Spleen (tissue), 11 donors: ENCODE measurements around the gene FOXP1. TPM values are rescaled to one million over a fixed set of nuclear protein-coding genes. Genes with fewer than 3 reads are reported as not detected.

ENCODE experiments used
- DNase-seq: peaks from one replicate; pipeline ENCODE4 v3.0.0-alpha.2; 2020
- H3K27ac ChIP-seq, 8 donors: fragments of 200-600 bp; sonication (generic) in 7 of 8; 1 replicate in 4 of 8; 2 replicates in 4 of 8; pipeline versions ENCODE4 v1.5.0 to v1.8.0; 2016 to 2021; ENCODE audit warnings: inconsistent platforms in 4 of 8, mild to moderate bottlenecking in 4 of 8, moderate library complexity in 1 of 8
- H3K27me3 ChIP-seq, 7 donors: fragments of 200-600 bp; sonication (generic) in 6 of 7; replicated peaks in 1 of 7; 1 replicate in 4 of 7; 2 replicates in 3 of 7; pipeline versions ENCODE4 v1.5.0 to v1.8.0; 2016 to 2021; ENCODE audit warnings: inconsistent platforms in 3 of 7, mild to moderate bottlenecking in 1 of 7
- H3K36me3 ChIP-seq, 6 donors: fragments of 200-600 bp; sonication (generic) in 5 of 6; 1 replicate in 4 of 6; 2 replicates in 2 of 6; pipeline versions ENCODE4 v1.5.0 to v1.8.0; 2016 to 2021; ENCODE audit warnings: inconsistent platforms in 2 of 6
- H3K4me1 ChIP-seq, 6 donors: fragments of 200-600 bp; sonication (generic) in 5 of 6; 1 replicate in 3 of 6; 2 replicates in 3 of 6; pipeline versions ENCODE4 v1.5.0 to v1.8.0; 2016 to 2021; ENCODE audit warnings: inconsistent platforms in 3 of 6
- H3K4me3 ChIP-seq, 8 donors: fragments of 200-600 bp; sonication (generic) in 7 of 8; 1 replicate in 4 of 8; 2 replicates in 4 of 8; pipeline versions ENCODE4 v1.5.0 to v1.8.0; 2016 to 2021; ENCODE audit warnings: inconsistent platforms in 4 of 8, mild to moderate bottlenecking in 4 of 8, moderate library complexity in 2 of 8
- H3K9me3 ChIP-seq, 8 donors: fragments of 200-600 bp; sonication (generic) in 7 of 8; 1 replicate in 4 of 8; 2 replicates in 4 of 8; pipeline versions ENCODE4 v1.5.0 to v1.8.0; 2016 to 2021; ENCODE audit warnings: inconsistent platforms in 4 of 8
- POLR2A ChIP-seq, 3 donors: fragments of 450-650 bp; IDR thresholded peaks; one replicate each; pipeline ENCODE4 v1.5.1; 2017; ENCODE audit warnings: antibody characterized with exemption in 3 of 3, mild to moderate bottlenecking in 1 of 3
- POLR2AphosphoS5 ChIP-seq, 3 donors: sonication (generic); formaldehyde crosslinking; IDR thresholded peaks; one replicate each; pipeline ENCODE4 v1.5.1; 2017; ENCODE audit warnings: antibody characterized with exemption in 3 of 3
- WGBS, 5 donors: extraction: QIAGEN DNeasy Blood & Tissue Kit in 3 of 5; methylation state at CpG; one replicate each; pipeline versions ENCODE4 v1.1.5 to v1.1.7; 2013 to 2018; 5-methylcytosine and 5-hydroxymethylcytosine counted together
- intact Hi-C: fragments of 100-400 bp; cut with DNase I; formaldehyde crosslinking; loops from one replicate; pipeline ENCODE4 v1.15.0; 2023; ENCODE audit warnings: low total_unique reads
- polyA plus RNA-seq, 3 donors: library from polyadenylated mRNA; stranded (reverse); fragments of 200-250 nt; gene quantifications; one replicate each; pipeline ENCODE4 v1.2.1, GENCODE V29; 2013
- total RNA-seq, 7 donors: library from RNA; depleted of rRNA in 3 of 7; stranded (reverse); fragments of >200 nt in 3 of 7; fragmentation: NEBNext Ultra II Directional in 4 of 7; extraction: Animal tissue kit (Norgen Biotek cat#: 25700) in 4 of 7; gene quantifications; one replicate each; pipeline versions ENCODE4 v1.1.0 to v1.2.1, GENCODE V29; 2016 to 2021
- TF ChIP-seq, protein P1 (sequence below), 11 experiments: fragments of 200-600 bp in 7 of 11; fragments of 450-650 bp in 4 of 11; sonication (generic) in 4 of 11; IDR thresholded peaks in 8 of 11; conservative IDR thresholded peaks in 3 of 11; 1 replicate in 7 of 11; 2 replicates in 4 of 11; pipeline versions ENCODE4 v1.4.0 to v1.8.0; 2016 to 2021; ENCODE audit warnings: antibody characterized with exemption in 11 of 11, inconsistent platforms in 4 of 11, mild to moderate bottlenecking in 1 of 11
- donor health status: healthy with polysubstance abuse.
- donor health status: DM: no; HTN: no; CAD: no; lungs with moderate emphysema.
- donor health status: DM: no; HTN: no; CAD: no.
- donor health status: Bipolar disorder and iron deficiency.
- donor health status: healthy.
- donor health status: DM: no; HTN: no; CAD: no.
- donor health status: DM: yes; HTN: yes; CAD: no.

Gene FOXP1
- total and polyA plus RNA-seq, 10 donors = 11.1 to 202 (median 153) TPM

DNA sequence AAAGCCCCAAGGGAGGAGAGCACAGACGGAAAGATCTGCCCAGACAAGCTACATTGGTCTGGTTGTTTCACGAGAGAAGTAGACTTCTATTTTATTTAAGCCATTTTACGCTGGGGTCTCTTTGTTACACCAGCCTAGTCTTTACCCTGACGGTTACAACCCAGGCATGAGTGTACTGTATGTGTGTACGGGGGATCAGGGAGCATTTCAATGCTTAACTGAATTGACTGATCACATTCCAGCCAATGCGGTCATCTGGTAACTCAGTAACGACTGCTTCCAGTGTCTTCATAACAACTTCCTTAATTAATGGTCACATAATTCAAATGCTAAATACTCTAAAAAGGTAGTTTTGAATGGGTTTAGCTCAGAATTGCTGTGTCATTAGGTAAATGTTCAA lies 288.6 kb downstream of the FOXP1 start:
- peaks cover 0 to 20% (median 0%) of the 10 kb centered on the region in 6 donors for H3K36me3 ChIP-seq
- intact Hi-C loops = no loop called here
- 85 to 89% (median 88%) methylated on average over 7 of the region's 7 CpGs for WGBS, 5 donors

DNA sequence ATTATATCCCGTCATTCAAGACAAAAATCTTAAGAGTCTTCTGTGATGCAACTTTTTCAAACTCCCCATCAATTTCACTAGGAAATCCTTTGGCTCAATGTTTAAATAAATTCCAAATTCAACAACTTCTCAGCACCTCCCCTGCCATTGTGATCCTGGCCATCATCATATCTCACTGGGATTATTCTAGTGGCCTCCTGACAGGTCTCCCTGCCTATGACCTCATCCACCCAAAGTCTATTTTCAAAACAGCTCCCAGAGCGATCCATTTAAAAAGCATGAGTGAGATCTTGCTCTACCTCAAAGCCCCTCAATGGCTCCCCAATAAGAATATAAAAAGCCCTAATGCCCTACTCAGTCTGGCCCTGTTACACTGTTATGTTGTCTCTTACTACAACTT lies 293.2 kb downstream of the FOXP1 start:
- H3K27ac ChIP-seq = no peak overlapping the region
- WGBS, 5 donors = 96 to 100% (median 100%) methylated on average over 2 of the region's 2 CpGs
- H3K27me3 ChIP-seq = no peaks in the 10 kb centered on the region
- no peaks in the 10 kb centered on the region for H3K4me1 ChIP-seq
- H3K9me3 ChIP-seq = no peaks in the 10 kb centered on the region
- DNase-seq = no peak
- H3K36me3 ChIP-seq = peaks cover 0 to 8% (median 0%) of the 10 kb centered on the region in 6 donors
- TF ChIP-seq POLR2AphosphoS5 (IDR thresholded peaks at IDR 0.05) = no peak
- TF ChIP-seq POLR2A (IDR thresholded peaks at IDR 0.05) = no peak
- TF ChIP-seq, protein P1, sequence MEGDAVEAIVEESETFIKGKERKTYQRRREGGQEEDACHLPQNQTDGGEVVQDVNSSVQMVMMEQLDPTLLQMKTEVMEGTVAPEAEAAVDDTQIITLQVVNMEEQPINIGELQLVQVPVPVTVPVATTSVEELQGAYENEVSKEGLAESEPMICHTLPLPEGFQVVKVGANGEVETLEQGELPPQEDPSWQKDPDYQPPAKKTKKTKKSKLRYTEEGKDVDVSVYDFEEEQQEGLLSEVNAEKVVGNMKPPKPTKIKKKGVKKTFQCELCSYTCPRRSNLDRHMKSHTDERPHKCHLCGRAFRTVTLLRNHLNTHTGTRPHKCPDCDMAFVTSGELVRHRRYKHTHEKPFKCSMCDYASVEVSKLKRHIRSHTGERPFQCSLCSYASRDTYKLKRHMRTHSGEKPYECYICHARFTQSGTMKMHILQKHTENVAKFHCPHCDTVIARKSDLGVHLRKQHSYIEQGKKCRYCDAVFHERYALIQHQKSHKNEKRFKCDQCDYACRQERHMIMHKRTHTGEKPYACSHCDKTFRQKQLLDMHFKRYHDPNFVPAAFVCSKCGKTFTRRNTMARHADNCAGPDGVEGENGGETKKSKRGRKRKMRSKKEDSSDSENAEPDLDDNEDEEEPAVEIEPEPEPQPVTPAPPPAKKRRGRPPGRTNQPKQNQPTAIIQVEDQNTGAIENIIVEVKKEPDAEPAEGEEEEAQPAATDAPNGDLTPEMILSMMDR (IDR thresholded peaks at IDR 0.05 in 8 of 11, conservative IDR thresholded peaks at IDR 0.05 in 3 of 11) = no peak
- H3K4me3 ChIP-seq = no peak overlapping the region
- intact Hi-C loops = no loop called here

More for the DNA sequence above, 288.6 kb downstream of the FOXP1 start:
- Histone ChIP-seq H3K9me3 (no peaks in the 10 kb centered on the region), H3K4me1 (peaks cover 0 to 4% (median 0%) of the 10 kb centered on the region in 6 donors), H3K27me3 (no peaks in the 10 kb centered on the region), H3K4me3 (no peak overlapping the region), H3K27ac (no peak overlapping the region)
- no peak for DNase-seq
- TF ChIP-seq POLR2AphosphoS5 (IDR thresholded peaks at IDR 0.05) (no peak), POLR2A (IDR thresholded peaks at IDR 0.05) (no peak)
- TF ChIP-seq, protein P1 (IDR thresholded peaks at IDR 0.05 in 8 of 11, conservative IDR thresholded peaks at IDR 0.05 in 3 of 11) = no peak

DNA sequence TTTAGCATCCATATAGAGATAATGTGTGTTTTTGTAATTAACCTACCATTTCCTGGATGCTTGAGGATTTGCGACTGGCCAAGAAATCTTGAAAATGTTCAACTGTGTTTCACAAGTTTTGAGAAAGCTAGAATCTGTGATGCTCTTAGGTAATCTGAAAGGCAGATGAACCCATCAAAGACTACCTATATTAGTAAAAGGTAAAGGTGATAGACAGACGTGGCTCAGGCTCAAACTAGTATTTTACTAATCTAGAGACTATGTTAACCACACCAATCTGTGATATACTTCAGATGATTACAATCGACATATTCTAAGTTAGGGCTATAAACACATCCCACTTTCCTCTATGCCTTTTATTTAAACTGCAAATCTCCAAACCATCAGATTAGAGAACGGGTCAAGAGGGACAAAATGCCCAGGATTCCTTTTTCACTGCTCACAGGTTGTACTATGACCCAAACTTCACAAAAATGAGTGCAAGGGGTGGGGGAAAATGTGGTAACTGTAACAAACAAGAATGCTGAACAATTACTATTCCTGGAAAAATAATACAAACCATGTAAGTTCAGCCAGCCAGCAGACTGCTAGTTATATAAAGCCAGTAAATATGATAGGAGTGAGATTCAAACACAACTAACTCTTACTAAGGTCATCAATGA lies 295.1 kb downstream of the FOXP1 start:
- Histone ChIP-seq H3K27me3 (no peaks in the 10 kb centered on the region), H3K36me3 (peaks cover 0 to 7% (median 0%) of the 10 kb centered on the region in 6 donors), H3K4me1 (no peaks in the 10 kb centered on the region), H3K4me3 (no peak overlapping the region), H3K9me3 (no peaks in the 10 kb centered on the region), H3K27ac (no peak overlapping the region)
- intact Hi-C loops = no loop called here
- TF ChIP-seq POLR2AphosphoS5 (IDR thresholded peaks at IDR 0.05) = no peak
- TF ChIP-seq POLR2A (IDR thresholded peaks at IDR 0.05) = no peak
- TF ChIP-seq, protein P1 (IDR thresholded peaks at IDR 0.05 in 8 of 11, conservative IDR thresholded peaks at IDR 0.05 in 3 of 11) = no peak
- no peak for DNase-seq
- 81 to 84% (median 82%) methylated on average over 4 of the region's 4 CpGs for WGBS, 5 donors

DNA sequence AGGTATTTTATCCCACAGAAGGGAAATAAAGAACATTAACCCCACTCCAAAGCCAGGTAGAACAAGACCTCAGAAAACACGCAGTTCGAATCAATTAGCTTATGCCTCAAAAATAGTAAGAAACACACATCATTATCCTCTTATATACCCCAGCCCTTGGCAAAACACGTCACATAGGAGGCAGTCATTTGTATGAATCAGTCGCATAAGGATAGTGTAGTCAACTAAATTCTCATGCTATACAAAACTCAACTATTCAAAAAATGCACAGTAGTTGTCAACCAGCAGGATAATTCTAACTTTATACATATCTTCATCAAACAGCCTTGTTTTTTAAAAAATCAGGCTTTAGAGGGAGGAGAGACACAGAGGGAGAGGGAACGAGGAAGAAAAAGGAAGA lies 298.4 kb downstream of the FOXP1 start:
- Histone ChIP-seq H3K27me3 (no peaks in the 10 kb centered on the region), H3K27ac (no peak overlapping the region), H3K4me1 (peaks cover 0 to 9% (median 0%) of the 10 kb centered on the region in 6 donors), H3K9me3 (no peaks in the 10 kb centered on the region), H3K4me3 (no peak overlapping the region), H3K36me3 (peaks cover 0 to 11% (median 0%) of the 10 kb centered on the region in 6 donors)
- 88 to 94% (median 91%) methylated on average over 5 of the region's 5 CpGs for WGBS, 5 donors
- intact Hi-C loops = no loop called here
- TF ChIP-seq POLR2A (IDR thresholded peaks at IDR 0.05) (no peak), POLR2AphosphoS5 (IDR thresholded peaks at IDR 0.05) (no peak)
- TF ChIP-seq, protein P1 (IDR thresholded peaks at IDR 0.05 in 8 of 11, conservative IDR thresholded peaks at IDR 0.05 in 3 of 11) = no peak
- no peak for DNase-seq
